Upper lobe of left lung (tissue), 4 donors: ENCODE results near the gene FETUB.

ENCODE experiments used
- EP300 ChIP-seq, 4 donors: sonication (generic); formaldehyde crosslinking; IDR thresholded peaks; one replicate each; pipeline ENCODE4 v1.5.1; 2017; ENCODE audit warnings: antibody characterized with exemption in 4 of 4, control low read depth in 2 of 4
- POLR2A ChIP-seq, 4 donors: fragments of 450-650 bp; IDR thresholded peaks; one replicate each; pipeline ENCODE4 v1.5.1; 2016 to 2017; ENCODE audit warnings: antibody characterized with exemption in 4 of 4, mild to moderate bottlenecking in 2 of 4
- POLR2AphosphoS5 ChIP-seq, 2 donors: sonication (generic); formaldehyde crosslinking; IDR thresholded peaks; one replicate each; pipeline ENCODE4 v1.5.1; 2017; ENCODE audit warnings: antibody characterized with exemption in 2 of 2
- TF ChIP-seq, protein P1 (sequence below), 6 experiments: fragments of 450-650 bp in 4 of 6; fragments of 200-600 bp in 2 of 6; sonication (generic) in 2 of 6; IDR thresholded peaks; one replicate each; pipeline ENCODE4 v1.5.1; 2016 to 2019; ENCODE audit warnings: antibody characterized with exemption in 6 of 6

DNA sequence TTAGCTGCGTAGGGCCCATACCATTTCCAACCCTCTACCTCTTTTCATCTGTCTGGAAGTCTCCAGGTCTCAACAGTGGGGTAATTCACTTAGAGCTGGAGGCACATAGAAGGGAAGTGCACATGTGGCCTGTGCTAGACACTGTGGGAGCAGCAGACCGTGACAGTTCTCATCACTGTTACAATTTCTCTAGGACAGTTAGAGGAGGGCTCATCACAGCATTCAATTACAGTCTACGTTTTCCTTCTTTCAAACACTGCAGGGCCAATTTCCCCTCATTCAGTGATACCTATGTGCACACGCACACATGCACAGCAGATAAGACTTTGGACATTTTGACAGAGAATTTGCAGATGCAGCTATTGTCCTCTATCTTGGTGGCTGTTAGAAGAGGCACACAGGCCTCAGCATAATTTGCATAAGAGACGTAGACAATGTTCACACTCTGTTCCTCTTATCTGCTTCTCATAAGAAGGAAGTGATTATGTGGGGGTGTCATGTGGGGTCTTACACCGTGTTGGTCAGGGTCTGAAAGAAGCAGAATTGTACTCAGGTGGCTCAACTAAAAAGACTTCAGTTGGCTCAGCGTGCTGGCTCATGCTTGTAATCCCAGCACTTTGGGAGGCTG is 13.0 kb downstream of the FETUB start:
- TF ChIP-seq, protein P1, sequence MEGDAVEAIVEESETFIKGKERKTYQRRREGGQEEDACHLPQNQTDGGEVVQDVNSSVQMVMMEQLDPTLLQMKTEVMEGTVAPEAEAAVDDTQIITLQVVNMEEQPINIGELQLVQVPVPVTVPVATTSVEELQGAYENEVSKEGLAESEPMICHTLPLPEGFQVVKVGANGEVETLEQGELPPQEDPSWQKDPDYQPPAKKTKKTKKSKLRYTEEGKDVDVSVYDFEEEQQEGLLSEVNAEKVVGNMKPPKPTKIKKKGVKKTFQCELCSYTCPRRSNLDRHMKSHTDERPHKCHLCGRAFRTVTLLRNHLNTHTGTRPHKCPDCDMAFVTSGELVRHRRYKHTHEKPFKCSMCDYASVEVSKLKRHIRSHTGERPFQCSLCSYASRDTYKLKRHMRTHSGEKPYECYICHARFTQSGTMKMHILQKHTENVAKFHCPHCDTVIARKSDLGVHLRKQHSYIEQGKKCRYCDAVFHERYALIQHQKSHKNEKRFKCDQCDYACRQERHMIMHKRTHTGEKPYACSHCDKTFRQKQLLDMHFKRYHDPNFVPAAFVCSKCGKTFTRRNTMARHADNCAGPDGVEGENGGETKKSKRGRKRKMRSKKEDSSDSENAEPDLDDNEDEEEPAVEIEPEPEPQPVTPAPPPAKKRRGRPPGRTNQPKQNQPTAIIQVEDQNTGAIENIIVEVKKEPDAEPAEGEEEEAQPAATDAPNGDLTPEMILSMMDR (IDR thresholded peaks at IDR 0.05): no peak
- TF ChIP-seq EP300 (IDR thresholded peaks at IDR 0.05) (no peak), POLR2A (IDR thresholded peaks at IDR 0.05) (no peak), POLR2AphosphoS5 (IDR thresholded peaks at IDR 0.05) (no peak)
